ENCODE data around the gene HSD17B14. TPM values are rescaled to one million over a fixed set of nuclear protein-coding genes. Genes with fewer than 3 reads are reported as not detected.

Gene HSD17B14
- total and polyA plus RNA-seq, 2 of the 13 experiments (the other 11 are each of a cell fraction or from before 2014, with no cell fraction given) = 0.58 to 1.2 TPM

DNA sequence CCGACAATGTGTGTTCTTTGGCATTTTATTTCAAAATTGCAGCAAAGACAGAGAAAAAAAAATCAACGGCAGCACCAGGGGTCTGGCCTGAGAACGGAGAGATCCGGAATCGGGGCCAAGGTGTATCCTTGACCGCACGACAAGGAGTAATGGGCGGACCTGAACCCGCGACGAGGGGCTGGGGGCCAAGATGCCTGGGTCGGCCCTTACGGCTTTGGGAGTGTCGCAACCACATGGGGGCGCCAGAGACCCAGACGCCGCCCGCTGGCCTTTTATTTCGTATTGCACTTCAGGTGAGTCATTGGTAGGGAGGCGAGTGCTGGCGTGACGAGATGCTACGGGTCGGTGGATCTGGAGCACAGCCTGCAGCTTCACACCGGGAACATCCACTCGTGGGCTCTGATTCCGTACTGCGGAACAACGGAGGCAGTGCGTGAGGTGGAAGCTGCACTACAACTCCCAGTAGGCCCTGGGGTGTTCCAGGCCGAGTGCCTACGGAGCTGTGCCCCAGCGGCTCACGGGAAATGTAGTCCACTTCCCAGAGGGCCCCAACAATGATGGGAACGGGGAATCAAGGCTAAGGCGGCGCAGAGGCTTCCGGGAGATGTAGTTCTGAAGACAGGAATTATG is 41.1 kb downstream of the HSD17B14 start (continued):
- TF ChIP-seq, protein P1, sequence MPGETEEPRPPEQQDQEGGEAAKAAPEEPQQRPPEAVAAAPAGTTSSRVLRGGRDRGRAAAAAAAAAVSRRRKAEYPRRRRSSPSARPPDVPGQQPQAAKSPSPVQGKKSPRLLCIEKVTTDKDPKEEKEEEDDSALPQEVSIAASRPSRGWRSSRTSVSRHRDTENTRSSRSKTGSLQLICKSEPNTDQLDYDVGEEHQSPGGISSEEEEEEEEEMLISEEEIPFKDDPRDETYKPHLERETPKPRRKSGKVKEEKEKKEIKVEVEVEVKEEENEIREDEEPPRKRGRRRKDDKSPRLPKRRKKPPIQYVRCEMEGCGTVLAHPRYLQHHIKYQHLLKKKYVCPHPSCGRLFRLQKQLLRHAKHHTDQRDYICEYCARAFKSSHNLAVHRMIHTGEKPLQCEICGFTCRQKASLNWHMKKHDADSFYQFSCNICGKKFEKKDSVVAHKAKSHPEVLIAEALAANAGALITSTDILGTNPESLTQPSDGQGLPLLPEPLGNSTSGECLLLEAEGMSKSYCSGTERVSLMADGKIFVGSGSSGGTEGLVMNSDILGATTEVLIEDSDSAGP (CRISPR knock-in tag; IDR thresholded peaks at IDR 0.05; ENCODE audit: borderline replicate concordance) = peak; percentile 76; the same call in 1 of the 2 replicates
- TF ChIP-seq RFXAP (CRISPR knock-in tag; IDR thresholded peaks at IDR 0.05; ENCODE audit: borderline replicate concordance) (no peak), HDAC2 (CRISPR knock-in tag; IDR thresholded peaks at IDR 0.05) (peak; percentile 51; the same call in 1 of the 2 replicates), ZNF879 (CRISPR knock-in tag; IDR thresholded peaks at IDR 0.05) (no peak), CBFB (CRISPR knock-in tag; IDR thresholded peaks at IDR 0.05) (peak; percentile 62; the same call in 1 of the 2 replicates), NFYC (CRISPR knock-in tag; IDR thresholded peaks at IDR 0.05) (peak; percentile 48; the same call in 1 of the 2 replicates), HMG20A (CRISPR knock-in tag; IDR thresholded peaks at IDR 0.05; ENCODE audit: borderline replicate concordance) (no peak), MED1 (CRISPR knock-in tag; IDR thresholded peaks at IDR 0.05) (0 out of 2 replicates have a peak, but pooled peaks have one; percentile 41), ZNF230 (CRISPR knock-in tag; IDR thresholded peaks at IDR 0.05) (peak; percentile 53; the same call in 1 of the 2 replicates), MTF1 (CRISPR knock-in tag; IDR thresholded peaks at IDR 0.05) (no peak), STAG1 (CRISPR knock-in tag; IDR thresholded peaks at IDR 0.05) (peak; percentile 88), ZNF256 (CRISPR knock-in tag; conservative IDR thresholded peaks at IDR 0.05) (0 out of 2 replicates have a peak, but pooled peaks have one; percentile 27), ZNF501 (CRISPR knock-in tag; IDR thresholded peaks at IDR 0.05) (peak; percentile 86), DNMT3B (CRISPR knock-in tag; conservative IDR thresholded peaks at IDR 0.05) (no peak), SRSF9 (IDR thresholded peaks at IDR 0.05; ENCODE audit: borderline replicate concordance, insufficient read depth, low read depth, low read length, poor library complexity, severe bottlenecking) (no peak), SALL1 (CRISPR knock-in tag; IDR thresholded peaks at IDR 0.05) (peak; percentile 74), ZSCAN20 (CRISPR knock-in tag; IDR thresholded peaks at IDR 0.05; ENCODE audit: borderline replicate concordance) (no peak), CEBPG (CRISPR knock-in tag; IDR thresholded peaks at IDR 0.05) (peak; percentile 52; the same call in 1 of the 2 replicates), YY1 (IDR thresholded peaks at IDR 0.05; ENCODE audit: insufficient read depth, insufficient replicate concordance, low read depth, low read length) (no peak), HCFC1 (IDR thresholded peaks at IDR 0.05; ENCODE audit: low read depth, low read length) (peak; percentile 99), ZNF839 (CRISPR knock-in tag; IDR thresholded peaks at IDR 0.05; ENCODE audit: borderline replicate concordance) (peak; percentile 67; the same call in 1 of the 2 replicates)
- TF ChIP-seq, protein P2, sequence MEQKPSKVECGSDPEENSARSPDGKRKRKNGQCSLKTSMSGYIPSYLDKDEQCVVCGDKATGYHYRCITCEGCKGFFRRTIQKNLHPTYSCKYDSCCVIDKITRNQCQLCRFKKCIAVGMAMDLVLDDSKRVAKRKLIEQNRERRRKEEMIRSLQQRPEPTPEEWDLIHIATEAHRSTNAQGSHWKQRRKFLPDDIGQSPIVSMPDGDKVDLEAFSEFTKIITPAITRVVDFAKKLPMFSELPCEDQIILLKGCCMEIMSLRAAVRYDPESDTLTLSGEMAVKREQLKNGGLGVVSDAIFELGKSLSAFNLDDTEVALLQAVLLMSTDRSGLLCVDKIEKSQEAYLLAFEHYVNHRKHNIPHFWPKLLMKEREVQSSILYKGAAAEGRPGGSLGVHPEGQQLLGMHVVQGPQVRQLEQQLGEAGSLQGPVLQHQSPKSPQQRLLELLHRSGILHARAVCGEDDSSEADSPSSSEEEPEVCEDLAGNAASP (CRISPR knock-in tag; IDR thresholded peaks at IDR 0.05; ENCODE audit: borderline replicate concordance) = peak; percentile 48
- TF ChIP-seq, protein P3, sequence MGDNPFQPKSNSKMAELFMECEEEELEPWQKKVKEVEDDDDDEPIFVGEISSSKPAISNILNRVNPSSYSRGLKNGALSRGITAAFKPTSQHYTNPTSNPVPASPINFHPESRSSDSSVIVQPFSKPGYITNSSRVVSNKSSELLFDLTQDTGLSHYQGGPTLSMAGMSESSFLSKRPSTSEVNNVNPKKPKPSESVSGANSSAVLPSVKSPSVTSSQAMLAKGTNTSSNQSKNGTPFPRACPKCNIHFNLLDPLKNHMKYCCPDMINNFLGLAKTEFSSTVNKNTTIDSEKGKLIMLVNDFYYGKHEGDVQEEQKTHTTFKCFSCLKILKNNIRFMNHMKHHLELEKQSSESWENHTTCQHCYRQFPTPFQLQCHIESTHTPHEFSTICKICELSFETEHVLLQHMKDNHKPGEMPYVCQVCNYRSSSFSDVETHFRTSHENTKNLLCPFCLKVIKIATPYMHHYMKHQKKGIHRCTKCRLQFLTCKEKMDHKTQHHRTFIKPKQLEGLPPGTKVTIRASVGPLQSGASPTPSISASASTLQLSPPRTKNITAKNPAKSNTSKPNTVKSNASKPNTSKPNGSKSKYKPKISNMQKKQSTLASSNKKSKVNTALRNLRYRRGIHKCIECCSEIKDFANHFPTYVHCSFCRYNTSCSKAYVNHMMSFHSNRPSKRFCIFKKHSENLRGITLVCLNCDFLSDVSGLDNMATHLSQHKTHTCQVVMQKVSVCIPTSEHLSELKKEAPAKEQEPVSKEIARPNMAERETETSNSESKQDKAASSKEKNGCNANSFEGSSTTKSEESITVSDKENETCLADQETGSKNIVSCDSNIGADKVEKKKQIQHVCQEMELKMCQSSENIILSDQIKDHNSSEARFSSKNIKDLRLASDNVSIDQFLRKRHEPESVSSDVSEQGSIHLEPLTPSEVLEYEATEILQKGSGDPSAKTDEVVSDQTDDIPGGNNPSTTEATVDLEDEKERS (CRISPR knock-in tag; IDR thresholded peaks at IDR 0.05) = no peak
- TF ChIP-seq, protein P4, sequence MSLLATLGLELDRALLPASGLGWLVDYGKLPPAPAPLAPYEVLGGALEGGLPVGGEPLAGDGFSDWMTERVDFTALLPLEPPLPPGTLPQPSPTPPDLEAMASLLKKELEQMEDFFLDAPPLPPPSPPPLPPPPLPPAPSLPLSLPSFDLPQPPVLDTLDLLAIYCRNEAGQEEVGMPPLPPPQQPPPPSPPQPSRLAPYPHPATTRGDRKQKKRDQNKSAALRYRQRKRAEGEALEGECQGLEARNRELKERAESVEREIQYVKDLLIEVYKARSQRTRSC (CRISPR knock-in tag; IDR thresholded peaks at IDR 0.05; ENCODE audit: low read depth) = no peak

Data from HepG2 (cell line).